Nephron progenitor cell (in vitro differentiated cells): ENCODE measurements around the gene TCERG1L.

Experiments used
- DNase-seq: peaks from one replicate; pipeline ENCODE4 v3.0.0; 2021
- H3K27ac Mint-ChIP-seq: 2 replicates; pipeline ENCODE4 v1.8.0; 2021; ENCODE audit warnings: mild to moderate bottlenecking, moderate library complexity, mixed read lengths
- H3K27me3 Mint-ChIP-seq: 2 replicates; pipeline ENCODE4 v1.8.0; 2021; ENCODE audit warnings: mild to moderate bottlenecking, low read depth, mixed read lengths; ENCODE audit not compliant: poor library complexity
- H3K36me3 Mint-ChIP-seq: 2 replicates; pipeline ENCODE4 v1.8.0; 2021; ENCODE audit warnings: low read depth, mixed read lengths
- H3K4me1 Mint-ChIP-seq: 2 replicates; pipeline ENCODE4 v1.8.0; 2021; ENCODE audit warnings: mixed read lengths
- H3K4me3 Mint-ChIP-seq: 2 replicates; pipeline ENCODE4 v1.8.0; 2021; ENCODE audit warnings: mild to moderate bottlenecking, moderate library complexity, mixed read lengths
- H3K9me3 Mint-ChIP-seq: 2 replicates; pipeline ENCODE4 v1.8.0; 2021; ENCODE audit warnings: mild to moderate bottlenecking, moderate library complexity, mixed read lengths
- TF ChIP-seq, protein P1 (sequence below): fragments of 200-600 bp; sonication (generic); IDR thresholded peaks from 2 replicates; pipeline ENCODE4 v1.5.0; 2021; ENCODE audit warnings: antibody characterized with exemption

TCERG1L gene

GRCh38 chr10:131249238-131249954, 62.1 kb downstream of the TCERG1L start:
- TF ChIP-seq, protein P1, sequence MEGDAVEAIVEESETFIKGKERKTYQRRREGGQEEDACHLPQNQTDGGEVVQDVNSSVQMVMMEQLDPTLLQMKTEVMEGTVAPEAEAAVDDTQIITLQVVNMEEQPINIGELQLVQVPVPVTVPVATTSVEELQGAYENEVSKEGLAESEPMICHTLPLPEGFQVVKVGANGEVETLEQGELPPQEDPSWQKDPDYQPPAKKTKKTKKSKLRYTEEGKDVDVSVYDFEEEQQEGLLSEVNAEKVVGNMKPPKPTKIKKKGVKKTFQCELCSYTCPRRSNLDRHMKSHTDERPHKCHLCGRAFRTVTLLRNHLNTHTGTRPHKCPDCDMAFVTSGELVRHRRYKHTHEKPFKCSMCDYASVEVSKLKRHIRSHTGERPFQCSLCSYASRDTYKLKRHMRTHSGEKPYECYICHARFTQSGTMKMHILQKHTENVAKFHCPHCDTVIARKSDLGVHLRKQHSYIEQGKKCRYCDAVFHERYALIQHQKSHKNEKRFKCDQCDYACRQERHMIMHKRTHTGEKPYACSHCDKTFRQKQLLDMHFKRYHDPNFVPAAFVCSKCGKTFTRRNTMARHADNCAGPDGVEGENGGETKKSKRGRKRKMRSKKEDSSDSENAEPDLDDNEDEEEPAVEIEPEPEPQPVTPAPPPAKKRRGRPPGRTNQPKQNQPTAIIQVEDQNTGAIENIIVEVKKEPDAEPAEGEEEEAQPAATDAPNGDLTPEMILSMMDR = no peak
- Mint-ChIP-seq H3K9me3 (no peaks in the 10 kb centered on the region), H3K27me3 (peaks cover 9% of the 10 kb centered on the region), H3K27ac (peak overlapping the region; percentile 84), H3K36me3 (no peaks in the 10 kb centered on the region), H3K4me1 (peaks cover 44% of the 10 kb centered on the region), H3K4me3 (peak overlapping the region; percentile 15)
- DNase-seq = no peak

GRCh38 chr10:131248376-131249165, 63.0 kb downstream of the TCERG1L start:
- Mint-ChIP-seq H3K36me3 (no peaks in the 10 kb centered on the region), H3K9me3 (no peaks in the 10 kb centered on the region), H3K4me3 (no peak overlapping the region), H3K4me1 (peaks cover 50% of the 10 kb centered on the region), H3K27me3 (peaks cover 10% of the 10 kb centered on the region), H3K27ac (no peak overlapping the region)
- DNase-seq = no peak
- TF ChIP-seq, protein P1 = no peak

GRCh38 chr10:131247873-131248272, 63.6 kb downstream of the TCERG1L start:
- H3K9me3 Mint-ChIP-seq = no peaks in the 10 kb centered on the region
- no peak overlapping the region for H3K4me3 Mint-ChIP-seq
- peaks cover 44% of the 10 kb centered on the region for H3K4me1 Mint-ChIP-seq
- H3K36me3 Mint-ChIP-seq = no peaks in the 10 kb centered on the region
- H3K27ac Mint-ChIP-seq = no peak overlapping the region
- TF ChIP-seq, protein P1 = no peak
- no peak for DNase-seq
- H3K27me3 Mint-ChIP-seq = peaks cover 11% of the 10 kb centered on the region

DNA sequence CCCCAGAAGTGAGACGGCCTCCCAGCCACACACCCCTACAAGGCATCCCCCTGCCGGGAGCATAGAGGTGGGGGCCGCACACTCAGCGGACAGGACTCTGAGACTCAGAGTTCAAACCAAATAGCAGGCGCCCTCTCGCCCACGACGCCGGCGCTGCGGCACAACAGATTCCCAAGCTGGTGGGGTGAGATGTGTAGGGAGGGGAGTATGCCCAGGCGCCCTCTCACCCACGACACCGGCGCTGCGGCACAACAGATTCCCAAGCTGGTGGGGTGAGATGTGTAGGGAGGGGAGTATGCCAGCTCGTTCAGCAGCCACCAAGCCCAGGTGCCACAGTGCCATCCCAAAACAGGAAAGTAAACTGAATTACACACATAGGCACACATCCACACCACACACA, 64.7 kb downstream of the TCERG1L start:
- Mint-ChIP-seq H3K27ac (no peak overlapping the region), H3K4me3 (no peak overlapping the region), H3K36me3 (no peaks in the 10 kb centered on the region), H3K4me1 (peaks cover 42% of the 10 kb centered on the region), H3K27me3 (peaks cover 13% of the 10 kb centered on the region), H3K9me3 (no peaks in the 10 kb centered on the region)
- no peak for DNase-seq
- TF ChIP-seq, protein P1 = no peak

- H3K36me3 Mint-ChIP-seq = no peaks in the 10 kb centered on the region
- TF ChIP-seq, protein P1 = no peak
- H3K9me3 Mint-ChIP-seq = no peaks in the 10 kb centered on the region
- DNase-seq = no peak
- H3K4me3 Mint-ChIP-seq = no peak overlapping the region
- peaks cover 39% of the 10 kb centered on the region for H3K4me1 Mint-ChIP-seq
- H3K27ac Mint-ChIP-seq = no peak overlapping the region
- peaks cover 13% of the 10 kb centered on the region for H3K27me3 Mint-ChIP-seq
Observed at GRCh38 chr10:131246089-131246488, 65.4 kb downstream of the TCERG1L start.
